Activated effector memory CD4-positive, alpha-beta T cell treated with Interleukin-2 at 50 U/mL for 16 hours (primary cell): ENCODE measurements around the gene SEC14L3.

Experiments
- DNase-seq: peaks from one replicate; pipeline ENCODE4 v3.0.0-alpha.2; 2020

SEC14L3 gene

DNA sequence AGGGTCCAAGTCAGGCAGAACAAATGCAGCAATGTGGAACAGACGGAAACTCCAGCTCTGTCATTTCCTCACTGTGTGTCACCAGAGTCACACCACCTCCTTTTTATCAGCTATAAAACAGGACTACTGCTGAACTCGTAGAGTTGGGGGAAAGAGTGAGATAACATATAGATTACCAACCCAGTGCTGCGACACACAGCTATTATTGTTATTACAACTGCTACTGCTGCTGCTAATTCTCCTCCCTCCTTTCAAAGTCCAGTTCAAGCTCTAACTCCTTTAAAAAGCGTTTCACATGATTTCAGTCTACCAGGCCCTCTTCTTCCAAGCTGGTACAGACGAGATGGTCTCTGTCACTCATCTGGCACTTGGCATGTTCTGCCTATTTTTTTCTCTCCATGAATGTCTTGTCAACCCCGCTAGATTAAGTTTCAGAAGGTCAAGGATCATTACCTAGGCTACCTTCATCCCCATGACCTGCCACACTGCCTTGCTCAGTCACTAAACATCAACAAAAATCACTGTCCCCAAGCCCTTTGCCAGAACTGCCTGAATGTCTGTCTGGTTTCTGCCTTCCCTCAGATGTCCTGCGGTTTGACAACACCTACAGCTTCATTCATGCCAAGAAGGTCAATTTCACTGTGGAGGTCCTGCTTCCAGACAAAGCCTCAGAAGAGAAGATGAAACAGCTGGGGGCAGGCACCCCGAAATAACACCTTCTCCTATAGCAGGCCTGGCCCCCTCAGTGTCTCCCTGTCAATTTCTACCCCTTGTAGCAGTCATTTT, 49.9 kb downstream of the SEC14L3 start:
- DNase-seq = no peak

DNA sequence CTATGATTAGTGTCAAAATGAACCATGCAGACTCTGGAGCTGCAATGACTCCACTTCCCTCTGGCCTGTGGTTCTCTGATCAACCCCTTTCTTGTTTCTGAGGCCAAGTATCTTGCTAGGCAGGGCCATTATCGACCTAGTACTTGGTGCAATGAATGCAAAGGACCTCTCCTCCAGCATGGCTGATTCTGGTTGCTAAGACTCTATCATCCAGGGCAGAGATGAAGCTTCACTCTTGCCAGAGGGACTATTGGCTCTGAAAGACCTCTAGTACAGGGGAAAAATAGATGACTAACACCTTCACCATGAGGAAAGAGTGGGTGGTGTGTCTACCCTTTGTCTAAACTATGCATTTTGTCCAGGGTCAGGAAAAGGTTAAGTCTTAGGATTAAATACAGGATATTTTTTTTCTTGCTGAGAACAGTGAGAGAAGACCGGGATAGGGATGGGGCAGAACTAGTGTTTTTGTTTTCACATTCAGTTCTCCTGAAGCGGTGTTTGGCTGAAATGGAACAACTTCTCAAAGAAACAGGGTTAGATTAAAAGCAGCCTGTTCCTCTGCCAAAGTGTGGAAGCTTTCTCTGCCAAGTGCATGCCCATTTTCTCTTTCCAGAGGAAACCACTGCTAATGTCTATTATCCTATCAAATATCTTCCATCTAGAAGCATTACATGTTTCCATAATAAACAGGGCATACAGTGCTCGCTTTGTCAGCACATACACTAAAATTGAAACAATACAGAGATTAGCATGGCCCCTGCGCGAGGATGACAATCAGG, 51.3 kb downstream of the SEC14L3 start:
- no peak for DNase-seq

DNA sequence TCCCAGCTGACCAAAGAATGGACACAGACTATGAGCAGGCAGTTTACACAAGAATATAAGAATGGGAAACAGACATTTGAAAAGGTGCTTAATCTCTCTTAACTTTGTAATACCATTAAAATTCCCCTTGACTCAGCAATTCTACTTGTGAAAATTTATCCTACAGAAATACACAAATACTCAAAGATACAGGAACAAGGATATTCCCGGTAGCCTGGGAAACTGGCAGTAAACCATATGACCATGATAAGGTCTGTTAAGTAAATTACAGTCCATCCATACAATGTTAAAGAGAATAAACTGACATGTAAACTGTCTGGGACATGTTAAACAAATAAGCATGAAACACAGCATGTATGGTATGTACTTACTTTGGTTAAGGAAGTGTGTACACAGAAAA, 55.0 kb downstream of the SEC14L3 start:
- DNase-seq = no peak

DNA sequence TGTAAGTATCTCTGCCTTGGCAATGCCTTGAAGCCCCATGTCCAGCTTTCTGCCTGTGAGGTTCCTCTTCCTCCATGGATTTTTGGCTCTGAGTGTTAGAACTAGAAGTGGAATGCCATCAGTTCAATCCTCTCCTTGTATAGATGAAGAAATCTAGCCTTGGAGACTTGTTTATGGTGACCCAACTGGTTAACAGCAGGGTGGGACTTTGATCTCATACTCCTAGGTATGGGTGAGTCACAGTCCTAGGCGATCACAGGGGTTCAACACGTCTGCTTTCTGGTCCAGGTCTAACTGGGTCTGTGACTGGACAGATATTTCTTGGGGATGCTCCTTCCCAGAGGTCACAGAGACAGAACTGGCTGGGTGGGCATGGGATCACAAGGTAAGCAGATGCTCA, 55.4 kb downstream of the SEC14L3 start:
- no peak for DNase-seq

DNA sequence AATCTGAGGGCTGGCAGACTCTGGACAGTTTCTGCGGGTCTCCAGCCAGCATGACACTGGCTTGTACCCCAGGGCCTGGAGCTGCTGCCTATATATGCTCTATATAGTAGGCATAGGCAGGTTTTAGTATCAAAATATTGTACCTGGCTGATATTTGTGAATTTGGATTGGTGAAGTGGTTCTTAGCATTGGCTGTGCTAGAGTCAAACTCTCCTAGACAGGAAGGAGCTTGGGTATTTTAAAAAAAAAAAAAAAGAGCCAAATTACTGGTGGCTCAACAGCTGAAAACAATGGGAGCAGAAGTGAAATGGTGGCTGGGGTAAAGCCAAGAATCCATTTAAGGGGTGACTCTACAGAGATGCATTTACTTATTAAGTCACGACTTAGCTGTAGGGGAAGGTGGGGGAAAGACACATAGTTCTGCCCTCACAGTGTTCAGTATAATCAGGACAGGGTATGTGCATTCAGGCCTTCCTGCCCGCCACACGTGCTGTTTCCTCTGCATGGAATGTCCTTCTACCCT, 57.2 kb downstream of the SEC14L3 start:
- no peak for DNase-seq

DNA sequence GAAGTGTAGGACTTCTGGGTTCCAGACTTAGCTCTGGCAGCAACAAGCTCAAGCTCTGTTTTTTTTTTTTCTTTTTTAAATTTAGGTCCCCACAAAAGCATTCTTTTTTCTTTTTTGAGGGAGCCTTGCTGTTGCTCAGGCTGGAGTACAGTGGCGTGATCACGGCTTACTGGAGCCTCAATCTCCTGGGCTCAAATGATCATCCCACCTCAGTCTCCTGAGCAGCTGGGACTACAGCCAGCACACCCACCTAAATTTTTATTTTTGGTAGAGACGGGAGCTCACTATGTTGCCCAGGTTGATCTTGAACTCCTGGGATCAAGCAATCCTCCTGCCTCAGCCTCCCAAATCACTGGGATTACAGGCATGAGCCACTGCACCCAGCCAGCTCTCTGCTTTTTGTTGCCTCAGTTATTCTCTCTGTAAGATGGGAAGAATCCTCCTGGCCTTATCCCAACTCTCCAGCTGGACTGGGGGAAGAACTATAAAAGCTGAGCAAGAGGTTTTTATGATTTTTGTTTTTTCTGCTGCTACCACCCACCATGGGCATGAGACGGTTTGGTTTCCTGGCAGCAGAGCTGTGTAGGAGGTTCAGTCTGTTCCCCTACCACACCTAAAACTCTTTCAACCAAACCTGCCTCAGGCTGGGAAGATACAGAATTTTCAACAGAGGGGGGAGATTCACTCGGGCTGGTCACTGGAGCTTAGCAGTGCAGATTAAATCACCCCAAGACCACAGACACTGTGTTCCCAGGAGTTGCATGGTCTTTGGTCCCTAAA, 57.9 kb downstream of the SEC14L3 start:
- no peak for DNase-seq

DNA sequence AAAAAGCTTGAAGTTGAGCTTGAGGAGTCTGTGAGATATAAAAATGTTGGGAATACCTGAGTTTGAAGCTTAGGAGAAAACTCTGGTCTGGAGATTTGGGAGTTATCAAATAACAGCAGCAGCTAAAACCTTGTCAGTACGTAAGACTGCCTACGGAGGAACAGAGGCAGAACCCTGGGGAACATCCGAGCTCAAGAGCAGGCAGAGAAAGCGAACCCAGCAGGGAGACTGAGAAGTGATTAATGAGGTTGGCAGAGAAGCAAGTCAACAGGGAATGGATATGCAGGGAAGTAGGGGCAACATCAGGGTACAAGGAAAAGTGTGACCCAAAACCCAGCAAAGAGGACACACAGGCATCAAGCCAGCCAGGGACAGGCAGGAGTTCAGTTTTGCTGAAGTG, 58.8 kb downstream of the SEC14L3 start:
- no peak for DNase-seq

DNA sequence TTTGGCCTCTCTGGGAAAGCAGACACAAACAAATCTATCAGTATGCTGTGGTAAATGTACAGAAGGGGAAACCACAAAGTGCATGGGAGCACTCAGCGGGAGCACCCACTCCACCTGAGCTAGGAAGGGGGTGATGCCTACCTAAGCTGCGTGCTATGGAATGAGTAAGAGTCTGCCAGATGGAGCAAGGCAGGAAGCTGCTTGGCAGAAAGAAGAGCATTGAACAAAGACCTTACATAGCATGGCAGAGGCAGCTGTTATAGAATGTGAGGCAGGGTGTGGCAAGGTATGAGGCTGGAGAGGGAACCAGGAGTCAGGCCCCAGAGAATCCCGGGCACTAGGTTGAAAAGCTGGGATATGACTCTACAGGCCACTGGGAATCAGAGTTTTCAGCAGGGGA, 60.0 kb downstream of the SEC14L3 start:
- no peak for DNase-seq
